Suppressor macrophage treated with lipopolysaccharide for 1 hour (primary cell): ENCODE data around the gene WBP2NL.
"Not testable (repeated sequence)": the region's sequence is repeated elsewhere in the genome, so short reads cannot be mapped to it uniquely, and the experiment has no call there.

Source experiments
- DNase-seq, 3 donors: peaks; one replicate each; pipeline ENCODE4 v3.0.0-alpha.2; 2020 to 2022

The WBP2NL gene

GRCh38 chr22:42035256-42035655 lies 36.7 kb downstream of the WBP2NL start:
- DNase-seq, result no peak

GRCh38 chr22:42039271-42039670 lies 40.7 kb downstream of the WBP2NL start:
- DNase-seq, result no peak

GRCh38 chr22:42041784-42042183 lies 43.2 kb downstream of the WBP2NL start:
- DNase-seq, result no peak

GRCh38 chr22:42050641-42051180 lies 52.1 kb downstream of the WBP2NL start:
- DNase-seq, result no peak

- peak in 1 of 3 donors; percentile 2 for DNase-seq
Measured at GRCh38 chr22:42052765-42053164, 54.2 kb downstream of the WBP2NL start.

- DNase-seq, result no peak
Measured at GRCh38 chr22:42056757-42057511, 58.3 kb downstream of the WBP2NL start.

- no peak for DNase-seq
Measured at GRCh38 chr22:42060489-42060888, 61.9 kb downstream of the WBP2NL start.

- DNase-seq, result no peak
Measured at GRCh38 chr22:42061041-42061440, 62.5 kb downstream of the WBP2NL start.

- no peak for DNase-seq
Measured at GRCh38 chr22:42062506-42063170, 64.0 kb downstream of the WBP2NL start.

GRCh38 chr22:42064629-42065028 lies 66.0 kb downstream of the WBP2NL start:
- DNase-seq, result no peak

- no peak for DNase-seq
Measured at GRCh38 chr22:42065438-42066125, 67.0 kb downstream of the WBP2NL start.

- no peak for DNase-seq
Measured at GRCh38 chr22:42066126-42066761, 67.7 kb downstream of the WBP2NL start.

GRCh38 chr22:42066937-42067336 lies 68.3 kb downstream of the WBP2NL start:
- no peak for DNase-seq

- no peak for DNase-seq
Measured at GRCh38 chr22:42067671-42068251, 69.2 kb downstream of the WBP2NL start.

GRCh38 chr22:42068291-42068690 lies 69.7 kb downstream of the WBP2NL start:
- DNase-seq, result no peak

- DNase-seq, result peak; percentile 55 to 57 (median 57)
Measured at GRCh38 chr22:42069801-42070516, 71.4 kb downstream of the WBP2NL start.

- peak; percentile 96 to 97 (median 97) for DNase-seq
Measured at GRCh38 chr22:42070517-42071422, 72.2 kb downstream of the WBP2NL start, which contains the start of gene NAGA. TSS of gene NAGA (minus strand) at chr22:42070812. CDS start at chr22:42070297, 515 bp downstream.

GRCh38 chr22:42071508-42071907 lies 72.9 kb downstream of the WBP2NL start:
- not testable (repeated sequence) for DNase-seq

- DNase-seq, result no peak
Measured at GRCh38 chr22:42072606-42073330, 74.2 kb downstream of the WBP2NL start.

- DNase-seq, result no peak
Measured at GRCh38 chr22:42073621-42074041, 75.0 kb downstream of the WBP2NL start.
